GM18861 (cell line): Measurements from ENCODE around the gene TACC3.

Experiments used
- ATAC-seq: cut with Tn5 transposase; IDR thresholded peaks from one replicate; pipeline ENCODE4 v1.9.1; 2021; ENCODE audit not compliant: unreplicated experiment

The TACC3 gene

DNA sequence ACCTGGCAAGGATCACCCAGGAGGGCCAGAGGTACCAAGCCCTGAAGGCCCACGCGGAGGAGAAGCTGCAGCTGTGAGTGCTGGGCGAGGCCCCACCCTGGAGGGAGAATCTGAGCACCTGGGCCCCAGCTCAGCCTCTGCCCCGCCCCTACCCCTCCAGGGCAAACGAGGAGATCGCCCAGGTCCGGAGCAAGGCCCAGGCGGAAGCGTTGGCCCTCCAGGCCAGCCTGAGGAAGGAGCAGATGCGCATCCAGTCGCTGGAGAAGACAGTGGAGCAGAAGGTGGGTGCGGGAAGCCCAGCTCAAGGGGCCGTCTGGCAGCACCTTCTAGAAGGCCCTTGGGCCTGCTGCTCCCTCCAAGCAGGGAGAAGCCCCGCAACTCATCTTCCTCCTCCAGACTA lies 23.2 kb downstream of the TACC3 start:
- ATAC-seq: no peak

DNA sequence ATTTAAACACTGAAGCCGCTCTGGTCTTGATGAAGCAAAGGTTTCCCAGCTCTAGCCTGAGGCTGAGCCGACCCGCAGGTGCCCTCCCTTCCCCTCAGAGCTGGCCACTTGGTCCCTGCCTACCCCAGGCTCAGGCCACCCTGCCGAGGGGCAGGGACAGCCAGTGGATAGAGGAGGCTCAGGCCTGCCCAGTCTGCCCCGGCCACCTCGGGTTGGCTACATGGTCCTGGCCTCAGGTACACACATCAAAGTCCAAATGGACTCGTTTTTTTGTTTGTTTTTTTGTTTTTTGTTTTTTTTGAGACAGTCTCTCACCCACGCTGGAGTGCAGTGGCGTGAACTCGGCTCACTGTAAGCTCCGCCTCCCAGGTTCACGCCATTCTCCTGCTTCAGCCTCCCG lies 23.8 kb downstream of the TACC3 start:
- no peak for ATAC-seq

DNA sequence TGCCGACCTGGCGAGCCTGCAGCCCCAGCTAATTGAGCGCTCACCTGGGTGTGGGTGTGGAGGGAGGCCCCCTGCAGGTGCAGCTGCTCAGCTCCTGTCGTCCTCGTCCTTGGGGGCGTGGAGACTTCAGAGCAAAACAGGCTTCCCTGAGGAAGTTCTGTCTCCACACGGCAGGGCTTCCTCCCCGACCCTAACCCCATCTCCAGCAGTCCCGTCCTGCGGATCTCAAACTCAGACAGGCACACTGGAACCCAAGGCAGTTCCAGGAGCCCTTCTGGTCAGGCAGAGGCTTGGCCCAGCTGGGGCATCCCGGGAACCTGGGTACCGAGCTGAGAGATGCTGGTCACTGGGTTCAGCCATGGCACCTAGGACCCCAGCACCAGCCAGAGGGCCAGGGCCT lies 24.4 kb downstream of the TACC3 start:
- ATAC-seq: no peak

DNA sequence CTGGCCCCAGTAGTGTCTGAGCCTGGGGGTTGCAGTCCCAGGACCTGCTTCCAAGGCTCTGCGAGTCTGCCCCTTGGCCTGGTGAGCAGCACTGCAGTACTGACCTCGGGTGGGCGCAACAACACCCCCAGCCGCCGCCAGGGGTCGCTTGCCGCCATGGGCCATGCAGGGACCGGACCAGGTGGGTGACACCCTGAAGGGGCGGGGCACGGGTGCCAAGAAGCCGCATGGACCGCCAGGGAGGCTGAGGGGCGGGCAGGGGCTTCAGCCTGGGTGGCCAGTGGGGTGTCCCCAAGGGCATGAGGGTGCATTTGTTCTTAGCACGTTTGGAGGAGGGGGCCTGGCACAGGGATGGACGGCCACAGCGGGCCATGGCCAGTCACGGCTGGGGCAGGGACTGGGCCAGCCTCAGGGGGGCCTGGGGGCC lies 25.0 kb downstream of the TACC3 start:
- ATAC-seq: no peak

DNA sequence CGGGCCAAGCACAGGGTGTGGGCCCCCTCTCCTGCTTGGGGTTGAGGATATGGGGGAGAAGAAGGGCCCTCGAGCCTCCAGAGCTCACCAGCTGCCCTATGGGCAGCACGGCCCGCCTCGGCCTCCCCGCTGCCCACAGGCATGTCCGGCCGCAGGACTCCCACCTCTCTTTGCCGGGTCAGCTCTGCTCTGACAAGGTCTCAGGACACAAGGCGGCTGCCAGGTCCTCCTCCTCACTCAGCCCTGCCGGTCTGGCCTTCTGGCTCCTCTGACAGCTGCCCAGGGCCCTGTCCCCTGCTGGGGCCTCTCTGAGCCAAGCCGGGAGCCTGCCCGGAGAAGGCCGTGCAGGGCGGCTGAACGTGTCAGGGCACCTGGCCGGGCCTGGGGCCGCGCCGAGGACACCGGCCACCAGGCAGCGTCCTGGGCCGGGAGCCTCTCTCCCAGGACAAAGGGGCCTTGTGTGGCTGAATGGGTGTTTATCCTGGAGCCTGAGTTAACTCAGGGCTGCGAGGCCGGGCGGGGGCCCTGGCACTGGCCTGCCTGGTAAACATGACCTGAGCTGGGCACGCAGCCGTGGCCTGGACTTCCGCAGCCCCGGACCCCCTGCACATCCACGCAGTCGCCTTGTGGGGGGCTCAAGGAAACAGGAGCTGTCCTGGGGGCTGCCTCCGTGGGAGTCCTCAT lies 25.7 kb downstream of the TACC3 start:
- no peak for ATAC-seq

DNA sequence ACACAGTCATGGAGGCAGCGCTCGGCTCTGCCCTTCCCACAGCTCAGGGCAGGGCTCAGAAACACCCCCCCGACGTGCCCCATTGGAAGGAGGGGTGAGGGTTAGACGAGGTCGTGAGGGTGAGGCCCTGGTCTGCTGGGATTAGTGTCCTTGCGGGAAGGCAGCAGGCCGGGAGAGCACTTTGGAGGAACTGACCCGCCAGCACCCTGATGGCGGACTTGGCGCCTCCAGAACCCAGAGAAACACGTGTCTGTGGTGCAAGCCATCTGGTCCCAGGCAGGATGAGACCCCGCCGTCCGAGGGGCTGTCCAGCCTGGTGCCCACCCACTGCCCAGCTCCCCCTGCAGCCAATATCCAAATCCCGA lies 26.3 kb downstream of the TACC3 start:
- ATAC-seq: no peak

DNA sequence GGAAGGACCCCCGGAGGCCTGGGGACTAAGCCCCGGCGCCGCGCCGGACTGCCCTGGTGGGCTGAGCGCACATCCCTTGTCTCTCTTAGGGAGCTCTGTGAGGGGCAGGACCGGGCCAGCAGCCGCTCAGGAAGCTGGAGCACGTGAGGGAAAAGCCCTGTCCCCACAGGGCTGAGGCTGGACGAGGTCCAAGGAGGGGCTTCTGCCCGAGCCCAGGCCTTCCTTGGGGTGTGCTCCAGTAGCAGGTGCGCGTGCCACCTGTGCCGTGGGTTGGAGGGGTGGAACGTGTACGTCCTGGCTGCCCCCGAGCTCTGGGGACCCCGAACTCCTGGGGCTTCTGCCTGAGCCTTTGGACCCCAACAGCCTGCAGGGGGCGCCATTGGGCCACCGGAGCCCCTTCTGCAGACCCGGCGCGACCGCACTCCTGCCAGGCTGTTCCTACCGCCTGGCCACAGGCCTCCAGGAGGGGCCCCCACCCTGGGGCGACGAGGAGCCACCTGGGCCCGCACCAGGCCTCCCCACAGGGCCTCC lies 27.2 kb downstream of the TACC3 start:
- ATAC-seq: no peak

DNA sequence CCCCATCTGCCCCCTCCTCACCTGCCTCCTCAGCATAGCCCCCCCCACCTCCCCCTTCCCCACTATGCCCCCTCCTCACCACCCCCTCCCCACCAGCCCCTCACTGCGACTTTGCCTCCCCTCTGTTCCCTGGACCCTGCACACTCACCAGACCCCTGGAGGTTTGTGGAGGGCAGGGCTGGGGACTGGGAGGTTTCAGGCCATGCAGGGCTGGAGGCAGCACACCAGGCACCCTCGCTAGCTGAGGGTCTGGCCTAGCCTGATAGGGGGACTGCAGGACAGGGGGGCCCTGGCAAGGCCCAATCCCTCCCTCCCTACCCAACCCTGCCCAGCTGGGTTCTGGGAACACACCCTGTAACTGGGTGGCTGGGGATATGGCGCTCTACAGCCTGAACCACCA lies 28.0 kb downstream of the TACC3 start:
- ATAC-seq: no peak

DNA sequence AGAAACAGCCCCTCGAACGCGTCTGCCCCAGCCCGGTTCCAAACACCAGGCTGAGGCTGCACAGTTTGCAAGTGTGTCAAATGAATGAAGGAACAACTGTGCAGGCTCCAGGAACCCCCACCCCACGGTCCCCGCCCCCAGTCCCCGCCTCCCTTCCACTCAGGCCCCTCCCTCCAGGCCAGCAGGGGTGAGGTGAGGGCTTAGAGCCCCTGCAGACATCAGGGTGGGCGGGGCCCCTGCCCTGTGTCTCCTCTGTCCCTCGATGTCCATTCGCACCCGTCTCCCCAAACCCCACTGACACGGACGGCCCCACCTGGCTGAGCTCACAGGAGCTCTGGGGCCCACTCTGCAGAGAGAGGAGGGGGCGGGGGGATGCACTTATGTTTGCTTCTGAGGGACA lies 28.5 kb downstream of the TACC3 start:
- no peak for ATAC-seq

DNA sequence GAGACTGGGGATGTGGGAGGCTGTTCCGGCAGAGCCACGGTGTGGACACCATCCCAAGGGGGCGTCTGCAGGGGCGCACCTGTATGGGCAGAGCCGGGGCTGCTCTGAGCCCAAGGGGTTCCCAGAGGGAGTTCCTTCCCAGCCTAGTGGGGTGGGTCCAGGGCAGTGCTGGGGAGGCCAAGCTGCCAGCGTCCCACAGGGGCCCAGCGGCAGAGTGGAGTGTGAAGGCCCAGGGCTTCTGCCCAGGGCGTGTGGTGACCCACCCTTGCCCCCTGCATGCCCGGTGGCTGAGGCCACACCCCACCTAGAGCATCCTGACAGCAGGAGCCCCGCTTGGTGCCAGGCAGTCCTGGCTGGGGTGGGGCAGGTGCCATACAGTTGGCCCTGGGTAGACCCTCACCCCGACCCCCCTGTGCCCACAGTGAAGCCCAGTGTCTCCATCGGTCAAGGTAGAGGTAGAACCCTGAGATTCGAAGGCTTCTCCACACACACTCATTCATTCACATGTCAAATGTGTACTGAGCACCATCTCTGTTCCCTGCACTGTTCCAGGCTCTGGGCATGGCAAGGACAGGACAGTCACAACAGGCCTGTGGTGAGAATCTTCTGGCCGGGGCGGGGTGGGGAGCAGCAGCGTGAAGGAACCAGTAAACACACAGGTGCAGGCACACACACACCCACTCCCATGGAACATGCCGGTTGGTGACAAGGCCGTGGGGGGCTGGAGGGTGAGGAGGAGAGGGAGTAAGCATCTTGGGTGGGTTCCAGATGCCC lies 29.2 kb downstream of the TACC3 start:
- ATAC-seq: no peak

DNA sequence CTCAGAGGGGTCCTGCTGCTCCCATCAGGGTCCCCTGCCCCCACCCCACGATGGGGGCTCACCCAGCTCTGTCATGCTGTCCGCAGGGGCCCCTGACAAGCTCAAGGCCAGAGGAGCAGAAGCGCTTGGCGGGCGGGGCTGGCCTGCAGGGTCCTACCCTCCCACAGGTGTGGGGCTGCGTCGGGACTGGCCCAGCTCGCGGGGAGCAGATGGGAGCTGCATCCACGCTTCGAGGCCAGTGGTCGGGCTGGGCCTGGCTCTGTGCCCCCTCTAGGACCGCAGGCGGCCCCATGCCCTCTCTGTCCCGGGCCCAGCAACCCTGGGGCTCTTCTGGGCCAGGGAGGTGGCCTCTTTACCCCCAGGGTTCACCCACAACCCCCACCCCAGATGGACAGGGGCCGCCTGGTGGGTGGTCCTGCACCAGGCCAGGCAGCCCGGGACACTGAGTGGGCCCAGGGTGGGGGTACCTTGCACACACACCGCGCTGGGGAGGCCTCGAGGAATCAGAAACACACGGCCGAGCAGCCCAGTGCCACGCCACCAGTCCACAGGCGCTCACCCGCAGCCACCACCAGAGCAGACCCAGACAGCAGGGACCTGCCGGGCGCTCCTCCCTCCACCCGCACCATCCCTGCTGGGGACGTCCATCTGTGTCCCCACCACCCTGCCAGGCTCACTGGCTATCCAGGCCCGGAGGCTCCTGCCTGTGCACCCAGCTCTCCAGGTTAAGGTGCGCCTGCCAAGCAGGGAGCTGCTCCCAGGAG lies 30.0 kb downstream of the TACC3 start:
- no peak for ATAC-seq

DNA sequence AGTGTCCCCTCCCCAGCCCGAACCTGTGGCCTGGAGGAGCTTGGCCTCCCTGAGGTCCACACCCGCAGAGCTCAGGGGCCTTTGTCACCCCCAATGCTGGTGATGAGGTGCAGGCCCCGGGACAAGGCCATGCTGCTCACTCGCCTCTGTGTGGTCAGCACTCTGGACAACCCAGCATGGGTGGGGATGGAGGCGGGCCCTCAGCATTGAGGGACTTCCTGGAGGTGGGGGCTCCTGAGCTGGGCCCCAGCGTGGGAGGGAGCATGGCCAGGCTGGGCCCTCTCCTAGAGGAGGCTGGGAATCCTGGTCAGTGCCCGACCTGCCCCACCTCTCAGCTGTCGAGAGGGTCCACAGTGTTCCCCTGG lies 30.6 kb downstream of the TACC3 start:
- ATAC-seq: no peak

DNA sequence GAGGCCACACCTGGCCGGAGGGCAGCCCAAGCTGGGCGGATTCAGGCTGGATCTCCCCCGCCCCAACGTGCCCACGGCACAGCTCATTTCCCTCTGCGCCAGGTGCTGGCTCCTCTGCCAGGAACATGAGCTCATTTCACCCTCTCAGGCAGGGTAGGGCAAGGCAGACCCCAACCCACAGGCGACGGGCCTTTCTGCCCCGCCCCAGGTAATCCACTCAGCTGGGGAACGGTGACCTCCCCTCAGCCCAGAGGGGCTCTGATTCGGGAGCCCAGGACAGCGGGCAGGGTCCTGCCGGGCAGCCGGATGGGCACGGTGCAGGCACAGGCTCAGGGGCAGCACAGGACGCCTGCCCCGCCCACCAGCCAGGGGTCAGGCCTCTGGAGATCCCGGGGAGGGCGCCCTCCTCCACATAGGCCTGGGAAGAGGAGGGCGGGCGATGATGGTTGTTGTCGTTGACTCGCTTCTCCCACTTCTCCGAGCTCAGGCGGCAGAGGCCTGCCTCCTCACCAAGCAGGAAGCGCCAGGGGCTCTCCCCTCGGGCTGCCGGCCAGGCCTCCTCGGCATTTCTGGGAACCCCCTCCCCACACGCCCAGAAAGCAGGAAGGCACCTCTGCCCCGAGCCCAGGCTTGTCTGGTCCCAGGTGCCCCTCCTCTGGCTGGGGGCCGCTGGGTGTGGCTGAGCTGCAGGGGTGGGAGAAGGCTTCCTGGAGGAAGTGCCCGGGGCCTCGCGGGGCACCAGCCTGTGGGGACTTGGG lies 31.1 kb downstream of the TACC3 start:
- no peak for ATAC-seq

DNA sequence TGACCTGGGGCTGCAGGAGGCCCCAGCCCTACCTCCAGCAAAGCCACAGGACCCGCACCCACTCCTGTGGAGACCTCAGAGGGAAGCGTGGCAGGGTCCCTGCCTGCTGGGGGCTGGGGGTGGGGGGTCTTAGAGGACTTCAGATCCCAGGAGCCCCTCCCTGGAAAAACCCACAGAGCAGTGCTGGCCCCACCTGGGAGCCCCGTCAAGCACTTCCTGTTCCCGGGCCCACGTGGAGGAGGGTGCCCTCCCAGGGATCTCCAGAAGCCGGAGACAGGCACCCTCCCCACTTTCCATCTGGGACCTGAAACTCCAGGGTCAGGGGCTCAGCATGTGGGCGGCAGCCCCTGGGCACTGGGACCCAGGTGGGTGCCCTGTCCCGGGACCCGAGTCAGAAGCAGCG lies 32.0 kb downstream of the TACC3 start:
- no peak for ATAC-seq

DNA sequence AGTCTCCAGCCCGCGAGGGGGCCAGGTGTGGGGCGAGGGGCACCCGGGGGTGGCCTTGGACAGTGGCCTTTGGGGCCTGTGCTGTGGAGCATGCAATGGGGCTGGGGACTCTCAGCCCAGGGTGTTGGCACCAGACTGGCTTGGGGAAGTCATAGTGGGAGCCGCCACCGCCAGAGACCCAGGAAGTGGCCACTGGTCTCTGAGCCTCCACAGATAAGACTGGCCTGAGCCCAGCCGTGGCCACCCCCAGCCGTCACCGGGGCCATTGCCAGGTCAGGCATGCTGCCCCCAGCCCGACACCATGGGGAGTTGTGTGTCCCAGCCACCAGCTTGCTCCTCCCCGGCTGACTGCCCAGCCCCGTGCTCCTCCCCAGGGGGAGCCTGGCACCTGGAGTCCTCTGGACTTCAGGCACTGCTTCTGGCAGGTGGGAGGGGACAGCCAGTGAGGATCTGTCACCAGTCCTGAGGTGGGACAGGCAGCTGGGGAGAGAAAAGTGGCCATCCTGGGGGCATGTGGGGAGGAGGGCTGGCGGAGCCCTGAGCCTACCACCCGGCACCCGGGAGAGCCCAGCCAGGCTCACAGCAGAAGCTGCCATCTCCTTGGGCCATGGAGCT lies 32.5 kb downstream of the TACC3 start:
- no peak for ATAC-seq

DNA sequence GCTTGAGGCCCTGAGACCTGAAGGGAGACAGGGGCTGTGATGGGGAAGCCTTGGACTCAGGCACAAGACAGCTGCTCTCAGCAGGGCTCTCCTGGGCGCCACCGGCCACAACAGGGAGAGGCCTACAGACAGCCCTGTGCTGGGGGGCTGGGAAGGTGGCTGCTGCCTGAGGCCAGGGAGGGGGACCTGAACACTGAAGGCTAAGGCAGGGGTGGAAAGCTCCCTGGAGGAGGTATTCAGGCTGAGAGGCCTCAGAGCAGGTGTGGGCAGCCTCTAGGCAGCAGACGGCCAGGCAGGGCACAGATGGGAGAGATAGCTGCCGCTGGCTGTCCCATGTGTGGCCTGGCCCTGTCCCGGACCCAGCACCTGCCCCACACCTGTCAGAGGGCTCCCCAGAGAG lies 33.0 kb downstream of the TACC3 start:
- no peak for ATAC-seq

DNA sequence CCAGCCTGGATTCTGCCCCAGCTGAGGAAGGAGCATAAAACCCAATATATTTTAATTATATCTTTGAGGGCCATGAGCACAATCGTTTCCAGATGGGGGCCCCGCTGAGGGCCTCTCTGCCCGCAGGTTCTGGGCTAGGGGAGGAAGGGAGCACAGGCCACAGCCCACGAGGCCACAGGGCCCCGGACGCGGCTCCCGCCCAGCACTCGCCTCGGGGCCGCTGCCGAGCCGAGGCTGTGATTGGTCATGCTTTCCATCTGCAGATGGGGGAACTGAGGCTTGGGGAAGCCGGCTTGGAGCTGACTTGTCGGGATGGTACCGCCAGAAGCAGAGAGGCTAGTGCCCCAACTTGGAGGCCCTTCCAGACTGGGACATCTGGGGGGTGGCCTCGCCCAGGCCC lies 34.0 kb downstream of the TACC3 start:
- no peak for ATAC-seq

DNA sequence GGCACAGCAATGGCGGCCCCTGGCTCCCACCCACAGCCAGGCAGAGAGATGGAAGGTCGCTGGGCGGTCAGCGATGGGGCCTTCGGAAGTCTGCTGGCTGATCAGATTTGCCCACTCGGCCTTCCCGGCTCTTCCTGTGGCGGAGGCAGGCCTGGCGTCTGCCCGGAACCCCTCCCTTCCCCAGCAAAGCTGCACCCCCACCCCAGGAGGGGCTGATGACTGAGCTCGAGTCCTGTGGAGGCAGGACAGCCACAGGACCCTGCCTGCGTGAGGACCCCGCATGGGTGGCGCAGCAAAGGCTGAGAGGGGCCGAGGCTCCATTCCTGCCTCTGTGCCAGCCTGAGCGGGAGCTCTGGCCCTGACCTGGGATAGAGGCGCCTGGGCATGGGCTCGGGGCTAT lies 34.8 kb downstream of the TACC3 start:
- ATAC-seq: no peak

DNA sequence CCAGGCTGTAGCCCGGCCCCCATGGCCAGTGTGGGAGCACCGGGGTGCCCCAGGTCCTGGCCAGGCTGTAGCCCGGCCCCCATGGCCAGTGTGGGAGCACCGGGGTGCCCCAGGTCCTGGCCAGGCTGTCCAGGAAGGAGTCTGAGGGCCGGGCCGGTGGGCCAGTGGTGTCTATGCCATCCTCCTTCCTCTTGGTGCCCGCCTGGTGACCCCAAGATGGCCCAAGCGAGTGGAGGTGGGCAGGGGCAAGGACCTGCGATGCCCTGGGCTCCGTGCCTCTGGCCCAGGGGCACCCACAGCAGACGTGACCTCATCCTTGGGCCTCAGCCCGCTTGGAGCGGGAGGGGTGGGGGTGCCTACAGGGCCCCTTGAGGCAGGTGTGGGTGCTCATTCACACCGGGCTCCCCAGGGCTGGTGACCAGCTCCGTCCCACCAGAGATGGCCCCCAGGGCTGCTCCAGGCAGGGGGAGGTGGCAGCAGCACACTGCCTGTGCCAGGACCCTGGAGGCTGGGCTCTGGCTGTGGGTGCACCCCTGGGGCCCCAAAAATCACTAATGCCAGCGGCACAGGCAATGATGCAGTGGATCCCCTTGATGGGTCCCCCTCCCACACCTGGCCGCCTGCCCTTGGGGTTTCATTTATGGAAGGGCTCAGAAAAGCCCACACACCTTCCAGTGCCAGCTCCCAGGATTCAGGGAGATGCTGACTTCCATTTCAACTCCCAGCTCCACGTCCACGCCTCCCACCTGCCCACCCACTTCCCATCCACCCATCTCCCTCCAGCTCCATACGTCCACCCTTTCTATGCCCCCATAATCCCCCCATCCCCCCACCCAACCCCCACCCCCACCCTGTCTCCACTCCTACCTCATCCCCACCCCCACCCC lies 35.8 kb downstream of the TACC3 start:
- ATAC-seq: no peak

DNA sequence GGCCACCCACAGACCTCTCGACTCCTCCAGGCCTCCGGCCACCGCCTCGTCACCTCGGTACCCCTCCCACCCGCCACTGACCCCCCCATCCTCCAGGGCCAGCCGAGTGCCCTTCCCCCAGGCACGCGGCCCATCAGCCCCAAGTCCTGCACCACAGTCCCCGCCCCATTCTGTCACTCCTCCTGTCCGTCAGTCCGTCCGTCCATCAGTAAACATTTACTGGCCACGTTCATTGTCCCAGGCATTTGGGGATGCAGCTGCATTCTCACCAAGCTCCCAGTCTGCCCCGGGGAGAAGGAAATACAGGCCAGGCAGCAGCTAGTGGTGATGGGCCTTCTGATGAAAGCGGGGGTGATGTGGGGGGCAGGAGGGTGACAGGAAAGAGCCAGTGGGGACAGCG lies 36.5 kb downstream of the TACC3 start:
- ATAC-seq: no peak
